Measurements from ENCODE around the gene RABGAP1. TPM values are rescaled to one million over a fixed set of nuclear protein-coding genes. Genes with fewer than 3 reads are reported as not detected.

Gene RABGAP1
- total RNA-seq, 2 donors from 2014 or later: 84.7 to 91.7 TPM

GRCh38 chr9:123058834-123059233 is 118.0 kb downstream of the RABGAP1 start:
- no peak overlapping the region for H3K4me3 ChIP-seq
- DNase-seq (ENCODE audit: low spot score) (no peak), ATAC-seq (ENCODE audit: insufficient number of reproducible peaks, low FRiP score, low read depth) (peak; percentile 68)
- peaks cover 38 to 70% of the 10 kb centered on the region in 2 donors for H3K4me1 ChIP-seq (ENCODE audit: control insufficient read depth in 1 of 2, low read depth in 2 of 2)
- no peak for TF ChIP-seq CTCF (IDR thresholded peaks at IDR 0.05)
- H3K27me3 ChIP-seq (replicated peaks; ENCODE audit: insufficient read depth): no peaks in the 10 kb centered on the region
- H3K9me3 ChIP-seq: no peaks in the 10 kb centered on the region
- H3K27ac ChIP-seq: peak overlapping the region; percentile 37 to 39
- H3K36me3 ChIP-seq: no peaks in the 10 kb centered on the region

- TF ChIP-seq CTCF (IDR thresholded peaks at IDR 0.05): no peak
Observed at GRCh38 chr9:123059472-123060220, 118.8 kb downstream of the RABGAP1 start.

GRCh38 chr9:123061216-123061615 is 120.4 kb downstream of the RABGAP1 start:
- TF ChIP-seq CTCF (IDR thresholded peaks at IDR 0.05): no peak
- H3K9me3 ChIP-seq: no peaks in the 10 kb centered on the region
- peak overlapping the region in 1 of 2 donors; percentile 72 for H3K27ac ChIP-seq
- ATAC-seq (ENCODE audit: insufficient number of reproducible peaks, low FRiP score, low read depth) (no peak), DNase-seq (ENCODE audit: low spot score) (no peak)
- H3K4me1 ChIP-seq (ENCODE audit: control insufficient read depth in 1 of 2, low read depth in 2 of 2): peaks cover 17 to 65% of the 10 kb centered on the region in 2 donors
- H3K36me3 ChIP-seq: peaks cover 8% of the 10 kb centered on the region
- H3K4me3 ChIP-seq: no peak overlapping the region
- H3K27me3 ChIP-seq (replicated peaks; ENCODE audit: insufficient read depth): no peaks in the 10 kb centered on the region

More at GRCh38 chr9:123059472-123060220, 118.8 kb downstream of the RABGAP1 start:
- H3K4me1 ChIP-seq (ENCODE audit: control insufficient read depth in 1 of 2, low read depth in 2 of 2): peaks cover 30 to 70% of the 10 kb centered on the region in 2 donors
- DNase-seq (ENCODE audit: low spot score) (no peak), ATAC-seq (ENCODE audit: insufficient number of reproducible peaks, low FRiP score, low read depth) (no peak)
- H3K27ac ChIP-seq: peak overlapping the region; percentile 37 to 39
- H3K36me3 ChIP-seq: no peaks in the 10 kb centered on the region
- no peaks in the 10 kb centered on the region for H3K27me3 ChIP-seq (replicated peaks; ENCODE audit: insufficient read depth)
- no peak overlapping the region for H3K4me3 ChIP-seq
- H3K9me3 ChIP-seq: no peaks in the 10 kb centered on the region

- DNase-seq (ENCODE audit: low spot score) (no peak), ATAC-seq (ENCODE audit: insufficient number of reproducible peaks, low FRiP score, low read depth) (no peak)
- Histone ChIP-seq H3K27me3 (replicated peaks; ENCODE audit: insufficient read depth) (no peaks in the 10 kb centered on the region), H3K4me3 (peak overlapping the region; percentile 43), H3K9me3 (no peaks in the 10 kb centered on the region), H3K27ac (peak overlapping the region; percentile 72 to 73), H3K36me3 (peaks cover 13% of the 10 kb centered on the region), H3K4me1 (ENCODE audit: control insufficient read depth in 1 of 2, low read depth in 2 of 2) (peaks cover 17 to 65% of the 10 kb centered on the region in 2 donors)
- TF ChIP-seq CTCF (IDR thresholded peaks at IDR 0.05): no peak
Observed at GRCh38 chr9:123062351-123063176, 121.7 kb downstream of the RABGAP1 start.

- Histone ChIP-seq H3K27me3 (replicated peaks; ENCODE audit: insufficient read depth) (no peaks in the 10 kb centered on the region), H3K27ac (peak overlapping the region; percentile 72 to 73), H3K9me3 (no peaks in the 10 kb centered on the region), H3K36me3 (peaks cover 13% of the 10 kb centered on the region), H3K4me3 (peak overlapping the region; percentile 43), H3K4me1 (ENCODE audit: control insufficient read depth in 1 of 2, low read depth in 2 of 2) (peaks cover 15 to 65% of the 10 kb centered on the region in 2 donors)
- TF ChIP-seq CTCF (IDR thresholded peaks at IDR 0.05): no peak
- ATAC-seq (ENCODE audit: insufficient number of reproducible peaks, low FRiP score, low read depth) (no peak), DNase-seq (ENCODE audit: low spot score) (no peak)
Observed at GRCh38 chr9:123063177-123063598, 122.4 kb downstream of the RABGAP1 start.

All from thoracic aorta (tissue), 2 donors.